ENCODE data around the gene NDUFA11.

The NDUFA11 gene

GRCh38 chr19:5932609-5933262, 29.1 kb upstream of the NDUFA11 start:
- DNase-seq (ENCODE audit: low spot score) = no peak

- DNase-seq (ENCODE audit: low spot score) = no peak
These were observed 28.6 kb upstream of the NDUFA11 start for GRCh38 chr19:5932146-5932545.

- DNase-seq (ENCODE audit: low spot score) = no peak
These were observed 27.7 kb upstream of the NDUFA11 start for GRCh38 chr19:5931251-5931650.

GRCh38 chr19:5929625-5930024, 26.0 kb upstream of the NDUFA11 start:
- DNase-seq (ENCODE audit: low spot score) = no peak

- DNase-seq (ENCODE audit: low spot score) = no peak
These were observed 25.6 kb upstream of the NDUFA11 start for GRCh38 chr19:5929179-5929578.

- no peak for DNase-seq (ENCODE audit: low spot score)
These were observed 23.8 kb upstream of the NDUFA11 start for GRCh38 chr19:5927441-5927821.

GRCh38 chr19:5926641-5927440, 23.3 kb upstream of the NDUFA11 start:
- no peak for DNase-seq (ENCODE audit: low spot score)

GRCh38 chr19:5925830-5926427, 22.3 kb upstream of the NDUFA11 start:
- DNase-seq (ENCODE audit: low spot score) = no peak

GRCh38 chr19:5923356-5923755, 19.8 kb upstream of the NDUFA11 start:
- no peak for DNase-seq (ENCODE audit: low spot score)

- DNase-seq (ENCODE audit: low spot score) = no peak
These were observed 18.6 kb upstream of the NDUFA11 start for GRCh38 chr19:5922161-5922545.

- no peak for DNase-seq (ENCODE audit: low spot score)
These were observed 18.0 kb upstream of the NDUFA11 start for GRCh38 chr19:5921516-5922160.

- no peak for DNase-seq (ENCODE audit: low spot score)
These were observed 15.0 kb upstream of the NDUFA11 start for GRCh38 chr19:5918463-5919079.

GRCh38 chr19:5917431-5918107, 14.0 kb upstream of the NDUFA11 start:
- DNase-seq (ENCODE audit: low spot score) = no peak

GRCh38 chr19:5916181-5916708, 12.7 kb upstream of the NDUFA11 start:
- no peak for DNase-seq (ENCODE audit: low spot score)

GRCh38 chr19:5915782-5916165, 12.2 kb upstream of the NDUFA11 start:
- DNase-seq (ENCODE audit: low spot score) = no peak

GRCh38 chr19:5914946-5915781, 11.6 kb upstream of the NDUFA11 start:
- no peak for DNase-seq (ENCODE audit: low spot score)

- no peak for DNase-seq (ENCODE audit: low spot score)
These were observed 10.8 kb upstream of the NDUFA11 start for GRCh38 chr19:5914358-5914774.

- no peak for DNase-seq (ENCODE audit: low spot score)
These were observed 10.3 kb upstream of the NDUFA11 start, which contains the start of gene CAPS for GRCh38 chr19:5913739-5914357. Gene CAPS, plus strand, starts transcription at chr19:5914254. Its CDS starts 153 bp downstream, at chr19:5914407.

GRCh38 chr19:5911366-5911765, 7.8 kb upstream of the NDUFA11 start:
- no peak for DNase-seq (ENCODE audit: low spot score)

GRCh38 chr19:5910638-5910907, 7.0 kb upstream of the NDUFA11 start:
- DNase-seq (ENCODE audit: low spot score) = no peak

All from activated CD4-positive, alpha-beta T cell treated with anti-CD3 and anti-CD28 coated beads, Interleukin-2, Interleukin-4, amounts not matched to agents 100 ng/mL and 50 ng/mL, durations not matched to agents 16 hours and 8 hours (primary cell).